ENCODE measurements around the gene KCNC3. TPM values are rescaled to one million over a fixed set of nuclear protein-coding genes. Genes with fewer than 3 reads are reported as not detected.

KCNC3 gene
- total and polyA plus RNA-seq, 2 experiments from 2014 or later: 0.40 to 1.6 TPM

- Histone ChIP-seq H3K9me2 (replicated peaks; ENCODE audit: insufficient read depth) (no peaks in the 10 kb centered on the region), H2AFZ (no peak overlapping the region), H3K27me3 (no peaks in the 10 kb centered on the region), H3K4me1 (ENCODE audit: insufficient read depth) (no peaks in the 10 kb centered on the region), H3K9me3 (ENCODE audit: low read depth) (no peaks in the 10 kb centered on the region), H3K4me2 (no peak overlapping the region), H3K79me2 (no peaks in the 10 kb centered on the region), H3K36me3 (replicated peaks; ENCODE audit: insufficient read depth, low read depth) (no peaks in the 10 kb centered on the region), H3K27ac (no peak overlapping the region), H4K20me1 (ENCODE audit: insufficient read depth, poor library complexity, severe bottlenecking) (no peaks in the 10 kb centered on the region), H3K4me3 (no peak overlapping the region)
- no peak for DNase-seq (ENCODE audit: low spot score)
- no peak for TF ChIP-seq EZH2 (IDR thresholded peaks at IDR 0.05; ENCODE audit: borderline replicate concordance)
- TF ChIP-seq CTCF (IDR thresholded peaks at IDR 0.05; ENCODE audit: poor library complexity): no peak
- no peak for TF ChIP-seq EZH2phosphoT487 (IDR thresholded peaks at IDR 0.05; ENCODE audit: low read depth, severe bottlenecking, unreplicated experiment)
- WGBS (ENCODE audit: low lambda C conversion rate, missing lambda C conversion rate): 81% methylated on average over 7 of the region's 7 CpGs
Observed at GRCh38 chr19:50362030-50362412, 32.8 kb upstream of the KCNC3 start.

- WGBS (ENCODE audit: low lambda C conversion rate, missing lambda C conversion rate): 94% methylated on average over 7 of the region's 7 CpGs
- Histone ChIP-seq H3K4me1 (ENCODE audit: insufficient read depth) (no peaks in the 10 kb centered on the region), H3K27ac (no peak overlapping the region), H3K9me2 (replicated peaks; ENCODE audit: insufficient read depth) (no peaks in the 10 kb centered on the region), H3K4me3 (no peak overlapping the region), H3K4me2 (no peak overlapping the region), H2AFZ (no peak overlapping the region), H3K27me3 (no peaks in the 10 kb centered on the region), H3K36me3 (replicated peaks; ENCODE audit: insufficient read depth, low read depth) (no peaks in the 10 kb centered on the region), H3K9me3 (ENCODE audit: low read depth) (no peaks in the 10 kb centered on the region), H3K79me2 (no peaks in the 10 kb centered on the region), H4K20me1 (ENCODE audit: insufficient read depth, poor library complexity, severe bottlenecking) (no peaks in the 10 kb centered on the region)
- DNase-seq (ENCODE audit: low spot score): no peak
- TF ChIP-seq CTCF (IDR thresholded peaks at IDR 0.05; ENCODE audit: poor library complexity): no peak
- TF ChIP-seq EZH2phosphoT487 (IDR thresholded peaks at IDR 0.05; ENCODE audit: low read depth, severe bottlenecking, unreplicated experiment): no peak
- no peak for TF ChIP-seq EZH2 (IDR thresholded peaks at IDR 0.05; ENCODE audit: borderline replicate concordance)
Observed at GRCh38 chr19:50361290-50362029, 32.3 kb upstream of the KCNC3 start.

GRCh38 chr19:50359328-50359818 is 30.2 kb upstream of the KCNC3 start:
- no peak for DNase-seq (ENCODE audit: low spot score)
- Histone ChIP-seq H4K20me1 (ENCODE audit: insufficient read depth, poor library complexity, severe bottlenecking) (no peaks in the 10 kb centered on the region), H3K36me3 (replicated peaks; ENCODE audit: insufficient read depth, low read depth) (no peaks in the 10 kb centered on the region), H3K4me1 (ENCODE audit: insufficient read depth) (no peaks in the 10 kb centered on the region), H3K4me3 (no peak overlapping the region), H3K27me3 (no peaks in the 10 kb centered on the region), H3K27ac (no peak overlapping the region), H2AFZ (no peak overlapping the region), H3K9me2 (replicated peaks; ENCODE audit: insufficient read depth) (no peaks in the 10 kb centered on the region), H3K4me2 (no peak overlapping the region), H3K9me3 (ENCODE audit: low read depth) (no peaks in the 10 kb centered on the region), H3K79me2 (no peaks in the 10 kb centered on the region)
- TF ChIP-seq EZH2 (IDR thresholded peaks at IDR 0.05; ENCODE audit: borderline replicate concordance) (no peak), EZH2phosphoT487 (IDR thresholded peaks at IDR 0.05; ENCODE audit: low read depth, severe bottlenecking, unreplicated experiment) (no peak), CTCF (IDR thresholded peaks at IDR 0.05; ENCODE audit: poor library complexity) (no peak)
- WGBS (ENCODE audit: low lambda C conversion rate, missing lambda C conversion rate): 92% methylated on average over 11 of the region's 11 CpGs
